GM12873 (cell line): ENCODE data around the gene GADL1.

ENCODE experiments used
- CTCF ChIP-seq: IDR thresholded peaks from 2 replicates; pipeline ENCODE4 v1.5.1; 2012; ENCODE audit warnings: low read depth, mild to moderate bottlenecking, moderate library complexity, low read length, control low read depth; ENCODE audit not compliant: insufficient read depth; ENCODE audit errors: missing control alignments

GADL1 gene

GRCh38 chr3:30786365-30786764 lies 108.1 kb downstream of the GADL1 start:
- TF ChIP-seq CTCF, result no peak

- peak; percentile 58 for TF ChIP-seq CTCF
Observed at GRCh38 chr3:30779686-30780287, 114.7 kb downstream of the GADL1 start.

GRCh38 chr3:30778933-30779332 lies 115.5 kb downstream of the GADL1 start:
- TF ChIP-seq CTCF, result no peak

- TF ChIP-seq CTCF, result no peak
Observed at GRCh38 chr3:30777426-30778113, 116.9 kb downstream of the GADL1 start.

- TF ChIP-seq CTCF, result no peak
Observed at GRCh38 chr3:30776186-30776815, 118.2 kb downstream of the GADL1 start.

GRCh38 chr3:30775040-30775439 lies 119.4 kb downstream of the GADL1 start:
- no peak for TF ChIP-seq CTCF

- no peak for TF ChIP-seq CTCF
Observed at GRCh38 chr3:30774062-30774461, 120.4 kb downstream of the GADL1 start.
